Urinary bladder (tissue), 4 donors: ENCODE data around the gene RPH3AL. TPM values are rescaled to one million over a fixed set of nuclear protein-coding genes. Genes with fewer than 3 reads are reported as not detected.

Experiments
- DNase-seq: peaks from one replicate; pipeline ENCODE4 v3.0.0-alpha.2; 2015; ENCODE audit errors: extremely low spot score
- H3K27ac ChIP-seq: one replicate; pipeline ENCODE4 v1.5.1; 2013; ENCODE audit warnings: low read depth, mild to moderate bottlenecking, moderate library complexity
- H3K36me3 ChIP-seq: one replicate; pipeline ENCODE4 v1.6.1; 2013; ENCODE audit warnings: mild to moderate bottlenecking, moderate library complexity; ENCODE audit not compliant: insufficient read depth
- H3K4me1 ChIP-seq: one replicate; pipeline ENCODE4 v1.6.1; 2013; ENCODE audit warnings: mild to moderate bottlenecking, moderate library complexity; ENCODE audit not compliant: insufficient read depth
- H3K4me3 ChIP-seq: one replicate; pipeline ENCODE4 v1.5.1; 2013; ENCODE audit warnings: low read depth, low read length
- WGBS: extraction: QIAGEN DNeasy Blood & Tissue Kit; methylation state at CpG from one replicate; pipeline ENCODE4 v1.1.7; 2013; 5-methylcytosine and 5-hydroxymethylcytosine counted together
- polyA plus RNA-seq: library from polyadenylated mRNA; stranded (reverse); fragments of 200-250 nt; gene quantifications from one replicate; pipeline ENCODE4 v1.2.3, GENCODE V29; 2013
- total RNA-seq: library from RNA; depleted of rRNA; stranded (reverse); fragments of >200 nt; gene quantifications from one replicate; pipeline ENCODE4 v1.2.3, GENCODE V29; 2014
- donor health status: healthy with polysubstance abuse.
- donor health status: healthy.

Gene RPH3AL
- total and polyA plus RNA-seq, 2 donors = 5.4 to 7.1 TPM

GRCh38 chr17:306536-307294 lies 45.9 kb downstream of the RPH3AL start:
- WGBS = 94% methylated on average over 26 of the region's 26 CpGs
- no peaks in the 10 kb centered on the region for H3K36me3 ChIP-seq
- H3K4me1 ChIP-seq = no peaks in the 10 kb centered on the region
- no peak for DNase-seq
- H3K4me3 ChIP-seq = no peak overlapping the region
- no peak overlapping the region for H3K27ac ChIP-seq

GRCh38 chr17:306116-306515 lies 46.5 kb downstream of the RPH3AL start:
- 97% methylated on average over 16 of the region's 16 CpGs for WGBS
- Histone ChIP-seq H3K4me3 (no peak overlapping the region), H3K4me1 (no peaks in the 10 kb centered on the region), H3K27ac (no peak overlapping the region), H3K36me3 (no peaks in the 10 kb centered on the region)
- no peak for DNase-seq

- no peak overlapping the region for H3K27ac ChIP-seq
- DNase-seq = no peak
- WGBS = 75% methylated on average over 28 of the region's 28 CpGs
- no peaks in the 10 kb centered on the region for H3K4me1 ChIP-seq
- no peak overlapping the region for H3K4me3 ChIP-seq
- no peaks in the 10 kb centered on the region for H3K36me3 ChIP-seq
These were observed 47.3 kb downstream of the RPH3AL start for GRCh38 chr17:305090-305976.

GRCh38 chr17:304461-304860 lies 48.1 kb downstream of the RPH3AL start:
- no peak for DNase-seq
- 56% methylated on average over 10 of the region's 10 CpGs for WGBS
- no peak overlapping the region for H3K4me3 ChIP-seq
- H3K36me3 ChIP-seq = no peaks in the 10 kb centered on the region
- H3K27ac ChIP-seq = no peak overlapping the region
- H3K4me1 ChIP-seq = no peaks in the 10 kb centered on the region

GRCh38 chr17:303168-303567 lies 49.4 kb downstream of the RPH3AL start:
- H3K4me1 ChIP-seq = no peaks in the 10 kb centered on the region
- 88% methylated on average over 9 of the region's 9 CpGs for WGBS

GRCh38 chr17:302300-302698 lies 50.3 kb downstream of the RPH3AL start:
- no peaks in the 10 kb centered on the region for H3K4me1 ChIP-seq
- no peak for DNase-seq
- no peak overlapping the region for H3K4me3 ChIP-seq
- H3K27ac ChIP-seq = no peak overlapping the region
- 73% methylated on average over 24 of the region's 24 CpGs for WGBS
- H3K36me3 ChIP-seq = no peaks in the 10 kb centered on the region

More at GRCh38 chr17:303168-303567, 49.4 kb downstream of the RPH3AL start:
- Histone ChIP-seq H3K27ac (no peak overlapping the region), H3K4me3 (no peak overlapping the region), H3K36me3 (no peaks in the 10 kb centered on the region)
- DNase-seq = no peak

- 77% methylated on average over 27 of the region's 27 CpGs for WGBS
- no peak overlapping the region for H3K4me3 ChIP-seq
- H3K36me3 ChIP-seq = no peaks in the 10 kb centered on the region
- no peaks in the 10 kb centered on the region for H3K4me1 ChIP-seq
- H3K27ac ChIP-seq = no peak overlapping the region
- no peak for DNase-seq
These were observed 50.8 kb downstream of the RPH3AL start for GRCh38 chr17:301681-302299.

- H3K4me1 ChIP-seq = no peaks in the 10 kb centered on the region
- no peaks in the 10 kb centered on the region for H3K36me3 ChIP-seq
- 97% methylated on average over 11 of the region's 11 CpGs for WGBS
- DNase-seq = no peak
- H3K4me3 ChIP-seq = no peak overlapping the region
- H3K27ac ChIP-seq = no peak overlapping the region
These were observed 51.7 kb downstream of the RPH3AL start for GRCh38 chr17:300881-301280.

GRCh38 chr17:299546-299945 lies 53.1 kb downstream of the RPH3AL start:
- DNase-seq = no peak
- Histone ChIP-seq H3K36me3 (no peaks in the 10 kb centered on the region), H3K27ac (no peak overlapping the region)

GRCh38 chr17:298791-299450 lies 53.7 kb downstream of the RPH3AL start:
- H3K4me3 ChIP-seq = no peak overlapping the region
- 54% methylated on average over 17 of the region's 17 CpGs for WGBS
- no peaks in the 10 kb centered on the region for H3K36me3 ChIP-seq
- peak; percentile 25 for DNase-seq
- H3K4me1 ChIP-seq = no peaks in the 10 kb centered on the region
- H3K27ac ChIP-seq = no peak overlapping the region

More at GRCh38 chr17:299546-299945, 53.1 kb downstream of the RPH3AL start:
- Histone ChIP-seq H3K4me1 (no peaks in the 10 kb centered on the region), H3K4me3 (no peak overlapping the region)
- WGBS = 66% methylated on average over 23 of the region's 23 CpGs

GRCh38 chr17:297758-298157 lies 54.8 kb downstream of the RPH3AL start:
- DNase-seq = no peak
- WGBS = 90% methylated on average over 10 of the region's 10 CpGs

GRCh38 chr17:296906-297690 lies 55.5 kb downstream of the RPH3AL start:
- Histone ChIP-seq H3K4me3 (no peak overlapping the region), H3K36me3 (no peaks in the 10 kb centered on the region), H3K4me1 (no peaks in the 10 kb centered on the region), H3K27ac (no peak overlapping the region)
- DNase-seq = no peak
- WGBS = 84% methylated on average over 23 of the region's 23 CpGs

More at GRCh38 chr17:297758-298157, 54.8 kb downstream of the RPH3AL start:
- H3K36me3 ChIP-seq = no peaks in the 10 kb centered on the region
- H3K4me1 ChIP-seq = no peaks in the 10 kb centered on the region
- H3K27ac ChIP-seq = no peak overlapping the region
- no peak overlapping the region for H3K4me3 ChIP-seq
